ENCODE data around the gene TCP11. TPM values are rescaled to one million over a fixed set of nuclear protein-coding genes. Genes with fewer than 3 reads are reported as not detected.

The TCP11 gene
- total RNA-seq, 1 experiment from 2014 or later = not detected

- H3K4me2 ChIP-seq (ENCODE audit: insufficient read depth, insufficient read length, low read length) = no peak overlapping the region
- no peak overlapping the region for H2BK12ac ChIP-seq (ENCODE audit: insufficient read length, low read depth, low read length)
- Mint-ChIP-seq H3K4me1 (peaks cover 18 to 24% of the 10 kb centered on the region in 2 experiments), H3K36me3 (ENCODE audit: insufficient read depth in 1 of 3, low read depth in 3 of 3) (peaks cover 7 to 42% (median 36%) of the 10 kb centered on the region in 3 experiments), H3K27ac (peak overlapping the region in 2 of 3 experiments; percentile 18 to 39; a peak in 1 of 7 replicates), H3K27me3 (ENCODE audit: low read depth) (no peaks in the 10 kb centered on the region), H3K9me3 (no peaks in the 10 kb centered on the region; a peak in 1 of 5 replicates), H3K4me3 (no peak overlapping the region)
- no peaks in the 10 kb centered on the region for H3K23me2 ChIP-seq (ENCODE audit: insufficient read length, low read depth, low read length, poor library complexity, severe bottlenecking)
- no peaks in the 10 kb centered on the region for H4K20me1 ChIP-seq (ENCODE audit: control insufficient read depth, insufficient read depth, insufficient read length)
- no peak overlapping the region for H2BK5ac ChIP-seq (ENCODE audit: insufficient read length, low read length)
- no peak overlapping the region for H3K23ac ChIP-seq (ENCODE audit: insufficient read length, low read depth, low read length)
- no peak overlapping the region for H4K8ac ChIP-seq (replicated peaks; ENCODE audit: insufficient read length, low read depth, low read length)
- H3K4ac ChIP-seq (ENCODE audit: low read depth, low read length) = no peak overlapping the region
- H3K14ac ChIP-seq (ENCODE audit: insufficient read depth, low read length) = no peak overlapping the region
- no peak overlapping the region for H2BK15ac ChIP-seq (ENCODE audit: low read depth, low read length)
- H2BK120ac ChIP-seq (ENCODE audit: low read depth, low read length, poor library complexity, severe bottlenecking) = no peak overlapping the region
- no peak overlapping the region for H4K91ac ChIP-seq (ENCODE audit: insufficient read length, low read depth, low read length)
- TF ChIP-seq, protein P1, sequence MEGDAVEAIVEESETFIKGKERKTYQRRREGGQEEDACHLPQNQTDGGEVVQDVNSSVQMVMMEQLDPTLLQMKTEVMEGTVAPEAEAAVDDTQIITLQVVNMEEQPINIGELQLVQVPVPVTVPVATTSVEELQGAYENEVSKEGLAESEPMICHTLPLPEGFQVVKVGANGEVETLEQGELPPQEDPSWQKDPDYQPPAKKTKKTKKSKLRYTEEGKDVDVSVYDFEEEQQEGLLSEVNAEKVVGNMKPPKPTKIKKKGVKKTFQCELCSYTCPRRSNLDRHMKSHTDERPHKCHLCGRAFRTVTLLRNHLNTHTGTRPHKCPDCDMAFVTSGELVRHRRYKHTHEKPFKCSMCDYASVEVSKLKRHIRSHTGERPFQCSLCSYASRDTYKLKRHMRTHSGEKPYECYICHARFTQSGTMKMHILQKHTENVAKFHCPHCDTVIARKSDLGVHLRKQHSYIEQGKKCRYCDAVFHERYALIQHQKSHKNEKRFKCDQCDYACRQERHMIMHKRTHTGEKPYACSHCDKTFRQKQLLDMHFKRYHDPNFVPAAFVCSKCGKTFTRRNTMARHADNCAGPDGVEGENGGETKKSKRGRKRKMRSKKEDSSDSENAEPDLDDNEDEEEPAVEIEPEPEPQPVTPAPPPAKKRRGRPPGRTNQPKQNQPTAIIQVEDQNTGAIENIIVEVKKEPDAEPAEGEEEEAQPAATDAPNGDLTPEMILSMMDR (conservative IDR thresholded peaks at IDR 0.05) = no peak
- no peaks in the 10 kb centered on the region for H3K79me1 ChIP-seq (ENCODE audit: insufficient read depth, low read depth, low read length, poor library complexity, severe bottlenecking)
- H3K4me1 ChIP-seq (ENCODE audit: insufficient read depth, low read length) = no peaks in the 10 kb centered on the region
- no peaks in the 10 kb centered on the region for H3K27me3 ChIP-seq (ENCODE audit: insufficient read depth, low read length)
- no peak overlapping the region for H3K27ac ChIP-seq (ENCODE audit: insufficient read length, low read depth, low read length)
- WGBS (ENCODE audit: extremely low coverage, insufficient read length, low lambda C conversion rate) = no CpG with 5 or more reads among the region's 11 CpGs
- no peak overlapping the region for H2AK5ac ChIP-seq (ENCODE audit: insufficient read length, low read length)
- no peak for DNase-seq
- no peak overlapping the region for H2AFZ ChIP-seq (ENCODE audit: low read length)
- H3K9me3 ChIP-seq (ENCODE audit: control insufficient read depth, low read depth, low read length) = no peaks in the 10 kb centered on the region
- H3K79me2 ChIP-seq (ENCODE audit: insufficient read depth, low read length) = no peaks in the 10 kb centered on the region
- H4K5ac ChIP-seq (ENCODE audit: insufficient read length, low read depth, low read length) = no peak overlapping the region
- H3K9ac ChIP-seq (ENCODE audit: extremely low read depth, insufficient read length, low read length) = no peak overlapping the region
- no peak overlapping the region for H3K56ac ChIP-seq (ENCODE audit: insufficient read length, low read depth, low read length)
- no peak overlapping the region for H2BK20ac ChIP-seq (ENCODE audit: low read depth, low read length, poor library complexity, severe bottlenecking)
- H3K18ac ChIP-seq (ENCODE audit: insufficient read length, low read depth, low read length) = no peak overlapping the region
- no peak overlapping the region for H3T11ph ChIP-seq (ENCODE audit: low read length)
Observed at GRCh38 chr6:35077713-35078105, 63.4 kb downstream of the TCP11 start.
